Mucosa of gallbladder (tissue), 1 donor: ENCODE data around the gene YIPF3. TPM values are rescaled to one million over a fixed set of nuclear protein-coding genes. Genes with fewer than 3 reads are reported as not detected.
"Not testable (repeated sequence)": the region's sequence is repeated elsewhere in the genome, so short reads cannot be mapped to it uniquely, and the experiment has no call there.

Experiments used
- DNase-seq: peaks from one replicate; pipeline ENCODE4 v3.0.0-alpha.2; 2020; ENCODE audit warnings: low spot score
- total RNA-seq: library from RNA; stranded (reverse); gene quantifications from one replicate; pipeline ENCODE4 v1.2.1, GENCODE V29; 2021
- donor health status: DM: no; HTN: no; CAD: no.

The YIPF3 gene
- total RNA-seq, 1 donor from 2014 or later = 155 TPM

- DNase-seq = peak; percentile 90
These were observed 6.5 kb downstream of the YIPF3 start, which contains the start of gene LRRC73 for GRCh38 chr6:43509984-43510826. LRRC73 (minus strand) TSS chr6:43510346; CDS start chr6:43509785, 561 bp downstream.

DNA sequence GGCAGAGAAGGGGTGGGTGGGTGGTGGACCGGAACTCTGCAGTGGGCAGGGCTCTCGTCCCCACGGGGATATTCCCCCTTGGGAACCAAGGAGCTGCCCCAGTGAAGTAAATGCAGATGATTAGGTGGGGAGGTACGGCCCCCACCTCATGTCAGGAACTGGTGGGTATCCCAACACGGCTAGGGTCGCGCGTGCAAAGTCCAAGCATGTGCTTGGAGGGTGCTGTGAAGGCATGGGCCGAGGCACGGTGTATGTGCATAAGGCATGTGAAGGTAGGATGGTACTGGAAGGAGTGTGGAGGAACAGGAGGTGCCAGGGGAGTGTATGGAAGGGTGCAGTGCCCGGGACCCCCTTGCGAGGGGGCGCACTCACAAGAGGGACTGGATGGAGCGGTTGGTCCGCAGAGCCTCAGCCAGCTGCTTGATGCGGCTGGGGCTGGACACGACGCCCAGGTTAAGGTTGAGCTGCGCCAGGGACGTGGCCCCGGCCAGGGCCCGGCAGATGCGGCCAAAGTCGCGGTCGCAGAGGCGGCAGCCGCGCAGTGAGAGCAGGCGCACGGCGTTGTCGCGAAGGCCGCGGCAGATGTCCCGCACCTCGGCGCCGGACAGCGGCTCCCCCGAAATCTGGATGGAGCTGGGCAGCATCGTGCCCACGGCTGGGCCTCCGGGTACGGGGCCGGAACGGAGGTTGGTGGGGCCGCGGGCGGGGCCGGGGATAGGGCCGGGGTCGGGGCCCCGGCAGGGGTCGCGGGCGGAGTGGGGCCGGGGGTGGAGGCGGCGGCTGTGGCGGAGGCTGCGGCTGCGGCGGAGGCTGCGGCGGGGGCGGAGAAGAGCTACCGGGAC, 7.4 kb downstream of the YIPF3 start:
- no peak for DNase-seq

GRCh38 chr6:43508481-43509141, 8.1 kb downstream of the YIPF3 start:
- DNase-seq = no peak

- peak; percentile 87 for DNase-seq
These were observed 9.9 kb downstream of the YIPF3 start for GRCh38 chr6:43506667-43507471.

DNA sequence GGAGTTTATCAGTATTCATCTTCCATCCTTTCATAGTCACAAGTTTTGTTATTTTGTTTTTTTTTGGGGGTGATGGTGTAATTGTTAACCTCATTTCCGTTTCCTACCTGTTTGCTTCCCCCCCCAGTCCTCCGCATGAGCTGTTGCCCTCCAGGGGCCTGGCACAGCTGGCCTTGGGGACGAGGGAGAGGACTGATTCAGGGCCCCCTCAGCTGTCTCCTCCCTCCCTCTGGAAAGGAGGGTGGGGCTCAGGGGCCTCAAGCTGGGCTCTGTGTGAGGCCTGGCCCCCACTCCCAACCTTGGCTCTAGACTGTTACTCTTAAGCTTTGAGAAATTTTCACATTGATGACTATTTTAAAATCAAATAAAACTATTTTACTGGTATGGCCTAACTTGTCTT, 10.6 kb downstream of the YIPF3 start:
- no peak for DNase-seq

GRCh38 chr6:43505718-43506117, 11.0 kb downstream of the YIPF3 start:
- DNase-seq = no peak

GRCh38 chr6:43504756-43505593, 11.8 kb downstream of the YIPF3 start:
- no peak for DNase-seq

- no peak for DNase-seq
These were observed 13.3 kb downstream of the YIPF3 start for GRCh38 chr6:43503443-43503842.

DNA sequence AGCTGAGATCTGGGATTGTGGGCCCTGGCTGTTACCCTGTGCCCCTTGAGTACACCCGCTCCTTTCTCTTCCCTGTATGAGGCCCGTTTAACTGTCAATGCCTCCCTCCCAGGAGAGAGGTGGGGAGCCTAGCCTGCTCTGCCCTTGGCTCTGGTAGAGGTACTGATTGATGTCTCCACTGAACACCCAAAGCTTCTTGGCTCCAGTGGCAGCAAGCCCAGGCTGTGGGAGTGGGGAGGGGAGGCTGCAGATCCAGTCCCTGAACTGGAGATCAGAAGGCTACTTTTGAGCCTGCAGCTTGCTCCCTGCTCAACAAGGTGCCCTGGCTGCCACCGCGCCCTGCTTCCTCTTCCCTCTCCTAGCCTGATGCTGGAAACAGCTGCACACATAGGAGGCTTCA, 14.1 kb downstream of the YIPF3 start:
- no peak for DNase-seq

- no peak for DNase-seq
These were observed 15.8 kb downstream of the YIPF3 start for GRCh38 chr6:43500921-43501320.

- DNase-seq = no peak
These were observed 17.5 kb downstream of the YIPF3 start for GRCh38 chr6:43499028-43499815.

DNA sequence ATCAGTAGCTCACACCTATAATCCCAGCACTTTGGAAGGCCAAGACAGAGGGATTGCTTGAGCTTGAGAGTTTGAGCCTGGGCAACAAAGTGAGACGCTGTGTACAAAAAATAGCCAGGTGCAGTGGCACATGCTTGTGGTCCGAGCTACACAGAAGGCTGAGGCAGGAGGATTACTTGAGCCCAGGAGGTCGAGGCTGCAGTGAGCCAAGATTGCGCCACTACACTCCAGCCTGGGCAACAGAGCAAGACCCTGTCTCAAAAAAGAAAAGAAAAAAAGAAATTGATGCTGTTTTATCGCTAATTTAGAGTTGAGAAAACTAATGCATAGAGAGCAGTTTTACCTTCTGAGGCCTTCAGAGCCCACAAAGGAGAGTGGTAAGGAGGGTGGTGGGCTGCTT, 18.4 kb downstream of the YIPF3 start:
- not testable (repeated sequence) for DNase-seq

DNA sequence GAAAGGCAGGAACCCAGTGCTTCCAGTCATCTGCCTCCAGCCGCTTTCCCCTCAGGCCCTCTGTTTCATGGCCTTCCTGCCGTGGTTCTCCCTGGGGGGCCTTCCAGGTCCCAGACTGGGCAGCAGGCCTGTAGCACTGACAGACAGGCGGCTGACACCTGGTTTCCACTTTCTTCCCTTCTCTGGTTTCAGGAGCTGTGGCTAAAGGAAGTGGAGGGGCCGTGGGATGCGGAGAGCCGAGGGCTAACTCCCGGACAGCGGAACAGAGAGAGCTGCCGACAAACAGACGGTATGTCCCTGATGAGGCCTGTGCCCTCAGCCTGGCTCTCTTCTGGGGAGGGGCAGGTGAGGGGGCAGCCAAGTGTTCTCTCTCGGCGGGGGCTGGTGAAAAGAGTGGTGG, 19.0 kb downstream of the YIPF3 start:
- DNase-seq = no peak

DNA sequence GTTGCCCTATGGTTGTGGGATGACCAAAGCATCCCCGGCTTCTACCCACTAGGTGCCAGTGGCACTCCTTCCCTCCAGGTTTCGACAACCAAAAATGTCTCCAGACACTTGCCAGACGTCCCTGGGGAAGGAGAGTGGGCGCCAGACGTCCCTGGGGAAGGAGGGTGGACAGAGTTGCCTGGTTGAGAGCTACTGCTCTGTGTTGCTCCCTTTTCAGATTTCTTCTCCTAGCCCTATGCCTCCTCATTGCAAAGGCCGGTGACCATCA, 19.7 kb downstream of the YIPF3 start:
- no peak for DNase-seq

DNA sequence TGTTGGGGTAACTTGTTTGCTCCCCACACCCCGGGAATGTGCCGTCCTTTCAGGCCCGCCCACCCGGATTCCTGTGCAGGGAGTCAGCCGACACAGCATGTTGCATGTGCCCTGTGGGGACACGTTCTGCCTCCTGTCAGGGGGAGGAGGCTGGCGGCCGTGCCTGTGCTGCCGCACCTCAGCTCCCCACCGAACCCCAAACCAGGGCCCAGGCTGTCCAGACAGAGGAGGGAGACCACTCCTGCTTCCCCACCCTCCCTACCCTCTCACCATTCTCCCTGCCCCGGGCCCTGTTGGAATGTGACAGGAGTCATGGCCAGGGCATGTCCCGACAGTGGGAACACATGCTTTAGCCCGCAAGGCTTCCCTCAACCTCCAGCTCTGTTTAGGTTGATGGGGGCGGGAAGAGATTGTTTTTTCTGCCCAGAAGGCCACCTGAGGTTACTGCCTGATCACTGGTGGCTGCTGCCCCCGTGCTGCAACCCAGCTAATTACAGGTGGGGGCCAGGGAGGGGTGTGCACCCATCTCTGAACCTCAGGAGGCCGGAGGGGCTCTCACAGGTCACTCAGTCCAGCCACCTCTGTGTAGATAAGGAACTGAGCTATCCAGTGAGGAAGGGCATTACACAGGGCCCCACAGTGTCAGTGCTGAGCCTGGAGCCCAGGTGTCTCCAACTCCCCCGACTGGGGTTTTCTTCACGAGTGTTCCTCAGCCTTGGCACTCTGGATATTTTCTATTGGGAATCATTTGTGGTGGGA, 20.2 kb downstream of the YIPF3 start:
- no peak for DNase-seq

- no peak for DNase-seq
These were observed 21.3 kb downstream of the YIPF3 start for GRCh38 chr6:43495409-43495941.

GRCh38 chr6:43494766-43495165, 22.0 kb downstream of the YIPF3 start:
- no peak for DNase-seq

GRCh38 chr6:43494321-43494720, 22.4 kb downstream of the YIPF3 start:
- no peak for DNase-seq

GRCh38 chr6:43493833-43494232, 22.9 kb downstream of the YIPF3 start:
- DNase-seq = no peak
